Heart right ventricle (tissue), 16 donors: Measurements from ENCODE around the gene GAP43. TPM values are rescaled to one million over a fixed set of nuclear protein-coding genes. Genes with fewer than 3 reads are reported as not detected.

Experiments
- ATAC-seq, 8 donors: fragments of 200-7000 bp; cut with Tn5 transposase; one replicate each; pipeline ENCODE4 v1.9.1; 2020; ENCODE audit warnings: mild to moderate bottlenecking in 8 of 8, moderate library complexity in 8 of 8, moderate number of reproducible peaks in 1 of 8
- DNase-seq, 2 donors: peaks; one replicate each; pipeline ENCODE4 v3.0.0-alpha.2; 2020
- H3K27ac ChIP-seq, 10 donors: fragments of 200-600 bp; sonication (generic) in 2 of 10; one replicate each; pipeline versions ENCODE4 v1.5.0 to v1.8.0; 2020 to 2022; ENCODE audit warnings: mild to moderate bottlenecking in 3 of 10
- H3K27me3 ChIP-seq, 7 donors: fragments of 200-600 bp; one replicate each; pipeline ENCODE4 v1.8.0; 2021 to 2022; ENCODE audit warnings: mild to moderate bottlenecking in 2 of 7
- H3K36me3 ChIP-seq, 9 donors: fragments of 200-600 bp; sonication (generic) in 1 of 9; one replicate each; pipeline versions ENCODE4 v1.5.0 to v1.8.0; 2020 to 2022; ENCODE audit warnings: mild to moderate bottlenecking in 2 of 9
- H3K4me1 ChIP-seq, 9 donors: fragments of 200-600 bp; sonication (generic) in 1 of 9; one replicate each; pipeline versions ENCODE4 v1.5.0 to v1.8.0; 2020 to 2022; ENCODE audit warnings: mild to moderate bottlenecking in 4 of 9
- H3K4me3 ChIP-seq, 10 donors: fragments of 200-600 bp; sonication (generic) in 2 of 10; one replicate each; pipeline versions ENCODE4 v1.5.0 to v1.8.0; 2020 to 2022; ENCODE audit warnings: mild to moderate bottlenecking in 7 of 10, moderate library complexity in 2 of 10
- H3K9me3 ChIP-seq, 11 donors: fragments of 200-600 bp in 10 of 11; sonication (generic) in 2 of 11; one replicate each; pipeline versions ENCODE4 v1.5.0 to v1.8.0; 2013 to 2022; ENCODE audit warnings: mild to moderate bottlenecking in 2 of 11, control low read depth in 1 of 11, moderate library complexity in 1 of 11
- CTCF ChIP-seq, 9 donors: fragments of 200-600 bp; sonication (generic) in 2 of 9; IDR thresholded peaks; one replicate each; pipeline versions ENCODE4 v1.5.0 to v1.8.0; 2021 to 2022; ENCODE audit warnings: antibody characterized with exemption in 9 of 9, mild to moderate bottlenecking in 5 of 9, moderate library complexity in 1 of 9
- WGBS, 2 donors: extraction: QIAGEN DNeasy Blood & Tissue Kit; methylation state at CpG; one replicate each; pipeline ENCODE4 v1.1.7; 2013; ENCODE audit warnings: inconsistent platforms in 1 of 2; 5-methylcytosine and 5-hydroxymethylcytosine counted together
- intact Hi-C, 10 donors: fragments of 100-400 bp; cut with DNase I; formaldehyde crosslinking; loops; one replicate each; pipeline versions ENCODE4 v1.11.1 to v1.14.2; 2022
- long read RNA-seq, 3 donors: library from polyadenylated mRNA; unstranded; transcript quantifications; one replicate each; pipeline ENCODE4 v2.0.0, GENCODE V29; 2020 to 2021
- polyA plus RNA-seq, 2 donors: library from polyadenylated mRNA; stranded (reverse); fragments of 200-250 nt; gene quantifications; one replicate each; pipeline ENCODE4 v1.2.3, GENCODE V29; 2013
- total RNA-seq, 10 donors: library from RNA; stranded (reverse); fragmentation: NEBNext Ultra II Directional in 3 of 10; extraction: Animal tissue kit (Norgen Biotek cat#: 25700) in 3 of 10; gene quantifications; one replicate each; pipeline versions ENCODE4 v1.2.1 to v1.2.4, GENCODE V29; 2021 to 2023
- donor health status: Arrhythmogenic right ventricular cardiomyopathy.
- donor health status: ischemic (EF 13 %, LVEDD 7.1; RV severe dilation, severe dysfunction).
- donor health status: healthy with polysubstance abuse.
- donor health status: DM: no; HTN: yes; CAD: no.
- donor health status: DM: no; HTN: no; CAD: no.
- donor health status: ischemic (EF 25% LVEDD 6.9; RV normal size, moderate dysfunction).
- donor health status: ischemic (EF 25% LVEDD 5.7; RV mildly dilated, moderate dysfunction).
- donor health status: healthy.
- donor health status: DM: yes; HTN: yes; CAD: no.
- donor health status: Ischemic cardiomyopathy.
- donor health status: ischemic (EF 35%, LVEDD 5.7; RV mildly dilated, moderate dysfunction).
- donor health status: nonischemic (EF 11% LVEDD 7.7; RV severe dilation, severe dysfunction).
- donor health status: DM: yes; HTN: yes; CAD: no.
- donor health status: PGD.
- donor health status: ischemic (EF 29% LVEDD 5.4; RV normal size, mild dysfunction).
- donor health status: nonischemic (EF 23%, LVEDD 6.1; RV moderate dilation, normal function).

Gene GAP43
- total RNA-seq (1 to 10 TPM in 4 of 10 donors, under 1 TPM in 5, not detected in 1; 0.52 to 2.3 (median 0.83) TPM), polyA plus RNA-seq (1 to 10 TPM in 1 of 2 donors, under 1 TPM in 1; 0.29 to 2.0 TPM)
- long read RNA-seq, donor 1 = 0 reads
- long read RNA-seq, donor 2 = 0 reads
- long read RNA-seq, donor 3, partial matches to known transcripts = 0 of 1 reads
- long read RNA-seq, donor 3, other reads (novel, unspliced or antisense) = 1 of 1 reads

GRCh38 chr3:115623044-115623868 is at the start of gene GAP43:
TSS of gene GAP43 (plus strand) at chr3:115623510. CDS start at chr3:115623690, 180 bp downstream.
- WGBS, 2 donors = 7 to 11% methylated on average over 20 of the region's 20 CpGs
- H3K9me3 ChIP-seq = no peaks in the 10 kb centered on the region
- peak within 1 kb of the TSS in 9 of 10 donors; percentile 9 to 50 (median 43) for H3K4me3 ChIP-seq
- DNase-seq (peak; percentile 15 to 34), ATAC-seq (peak in 7 of 8 donors; percentile 83 to 95 (median 89))
- no peaks in the 10 kb centered on the region for H3K36me3 ChIP-seq
- peaks cover 0 to 53% (median 35%) of the 10 kb centered on the region in 7 donors for H3K27me3 ChIP-seq
- intact Hi-C loops = no loop called here
- peaks cover 0 to 11% (median 9%) of the 10 kb centered on the region in 9 donors for H3K4me1 ChIP-seq
- H3K27ac ChIP-seq = no peak within 1 kb of the TSS
- no peak for TF ChIP-seq CTCF (IDR thresholded peaks at IDR 0.05)

GRCh38 chr3:115576325-115576875 is 46.9 kb upstream of the GAP43 start:
- 52 to 58% methylated on average over 4 of the region's 4 CpGs for WGBS, 2 donors
- H3K27me3 ChIP-seq = no peaks in the 10 kb centered on the region
- no peak for TF ChIP-seq CTCF (IDR thresholded peaks at IDR 0.05)
- H3K27ac ChIP-seq = peak overlapping the region in 1 of 10 donors; percentile 34
- H3K36me3 ChIP-seq = no peaks in the 10 kb centered on the region
- peaks cover 0 to 6% (median 0%) of the 10 kb centered on the region in 9 donors for H3K4me1 ChIP-seq
- intact Hi-C loops = loop anchor here in 1 of 10 donors (10.0 kb wide), 1 partner anchor 362 kb away; no protein-coding TSS in a partner anchor
- DNase-seq (no peak), ATAC-seq (peak in 1 of 8 donors; percentile 28)
- no peaks in the 10 kb centered on the region for H3K9me3 ChIP-seq
- H3K4me3 ChIP-seq = no peak overlapping the region

- H3K4me3 ChIP-seq = no peak overlapping the region
- no peaks in the 10 kb centered on the region for H3K36me3 ChIP-seq
- H3K27me3 ChIP-seq = no peaks in the 10 kb centered on the region
- no peak for ATAC-seq
- no peak overlapping the region for H3K27ac ChIP-seq
- no peak for TF ChIP-seq CTCF (IDR thresholded peaks at IDR 0.05)
- H3K4me1 ChIP-seq = peaks cover 0 to 6% (median 0%) of the 10 kb centered on the region in 9 donors
- no peaks in the 10 kb centered on the region for H3K9me3 ChIP-seq
- intact Hi-C loops = loop anchor here in 1 of 10 donors (10.0 kb wide), 1 partner anchor 362 kb away; no protein-coding TSS in a partner anchor
- WGBS, 2 donors = 89 to 90% methylated on average over 2 of the region's 2 CpGs
- no peak for DNase-seq
Measured at GRCh38 chr3:115577000-115577399, 46.3 kb upstream of the GAP43 start.

GRCh38 chr3:115578331-115578730 is 45.0 kb upstream of the GAP43 start:
- Histone ChIP-seq H3K4me1 (peaks cover 0 to 6% (median 0%) of the 10 kb centered on the region in 9 donors), H3K4me3 (no peak overlapping the region), H3K27me3 (no peaks in the 10 kb centered on the region), H3K36me3 (no peaks in the 10 kb centered on the region), H3K27ac (no peak overlapping the region), H3K9me3 (no peaks in the 10 kb centered on the region)
- TF ChIP-seq CTCF (IDR thresholded peaks at IDR 0.05) = no peak
- DNase-seq = no peak
- 96 to 97% methylated on average over 1 of the region's 1 CpG for WGBS, 2 donors
- ATAC-seq = no peak
- intact Hi-C loops = loop anchor here in 1 of 10 donors (10.0 kb wide), 1 partner anchor 364 kb away; no protein-coding TSS in a partner anchor
